ENCODE data around the gene CLDN5. TPM values are rescaled to one million over a fixed set of nuclear protein-coding genes. Genes with fewer than 3 reads are reported as not detected.
"Not testable (repeated sequence)": the region's sequence is repeated elsewhere in the genome, so short reads cannot be mapped to it uniquely, and the experiment has no call there.

Gene CLDN5
- polyA plus RNA-seq, 1 donor from 2014 or later: 0.66 TPM

GRCh38 chr22:19548964-19549363 is 24.8 kb upstream of the CLDN5 start:
- Histone ChIP-seq H3K27ac (ENCODE audit: low read length) (no peak overlapping the region), H3K9me2 (ENCODE audit: insufficient read depth, low read length) (no peaks in the 10 kb centered on the region), H3K4me3 (ENCODE audit: low read length) (no peak overlapping the region), H3K9me3 (ENCODE audit: low read length) (no peaks in the 10 kb centered on the region), H3K4me2 (ENCODE audit: low read length) (no peak overlapping the region), H3K27me3 (ENCODE audit: insufficient read depth, low read depth, low read length) (no peaks in the 10 kb centered on the region), H4K20me1 (ENCODE audit: insufficient read depth) (no peaks in the 10 kb centered on the region), H3K9ac (ENCODE audit: low read length) (no peak overlapping the region), H3K36me3 (ENCODE audit: insufficient read depth, low read length) (no peaks in the 10 kb centered on the region), H3K79me2 (replicated peaks; ENCODE audit: insufficient read depth, low read length) (no peaks in the 10 kb centered on the region), H3F3A (ENCODE audit: insufficient read depth, low read length, poor library complexity, severe bottlenecking) (no peaks in the 10 kb centered on the region), H2AFZ (ENCODE audit: low read depth, low read length) (no peak overlapping the region)
- TF ChIP-seq CTCF (IDR thresholded peaks at IDR 0.05; ENCODE audit: poor library complexity, severe bottlenecking) (no peak), MXI1 (conservative IDR thresholded peaks at IDR 0.05; ENCODE audit: poor library complexity, severe bottlenecking) (no peak)

GRCh38 chr22:19548427-19548826 is 24.2 kb upstream of the CLDN5 start:
- H3K9ac ChIP-seq (ENCODE audit: low read length); H3F3A ChIP-seq (ENCODE audit: insufficient read depth, low read length, poor library complexity, severe bottlenecking); H3K9me3 ChIP-seq (ENCODE audit: low read length); H3K36me3 ChIP-seq (ENCODE audit: insufficient read depth, low read length); H3K4me2 ChIP-seq (ENCODE audit: low read length); H3K27me3 ChIP-seq (ENCODE audit: insufficient read depth, low read depth, low read length); H3K9me2 ChIP-seq (ENCODE audit: insufficient read depth, low read length); H4K20me1 ChIP-seq (ENCODE audit: insufficient read depth); H3K27ac ChIP-seq (ENCODE audit: low read length); H3K4me3 ChIP-seq (ENCODE audit: low read length); H3K79me2 ChIP-seq (replicated peaks; ENCODE audit: insufficient read depth, low read length); H2AFZ ChIP-seq (ENCODE audit: low read depth, low read length): not testable (repeated sequence)

- no peaks in the 10 kb centered on the region for H3K36me3 ChIP-seq (ENCODE audit: insufficient read depth, low read length)
- H2AFZ ChIP-seq (ENCODE audit: low read depth, low read length): no peak overlapping the region
- no peaks in the 10 kb centered on the region for H3K27me3 ChIP-seq (ENCODE audit: insufficient read depth, low read depth, low read length)
- H3K79me2 ChIP-seq (replicated peaks; ENCODE audit: insufficient read depth, low read length): no peaks in the 10 kb centered on the region
- TF ChIP-seq POLR2AphosphoS5 (IDR thresholded peaks at IDR 0.05): no peak
- no peak for TF ChIP-seq EP300 (conservative IDR thresholded peaks at IDR 0.05; ENCODE audit: poor library complexity, severe bottlenecking)
- no peak for TF ChIP-seq REST (IDR thresholded peaks at IDR 0.05; ENCODE audit: borderline replicate concordance)
- TF ChIP-seq CTCF (IDR thresholded peaks at IDR 0.05; ENCODE audit: poor library complexity, severe bottlenecking): no peak
- TF ChIP-seq MXI1 (conservative IDR thresholded peaks at IDR 0.05; ENCODE audit: poor library complexity, severe bottlenecking): no peak
- TF ChIP-seq RAD21 (conservative IDR thresholded peaks at IDR 0.05): no peak
- TF ChIP-seq SMC3 (conservative IDR thresholded peaks at IDR 0.05; ENCODE audit: poor library complexity): no peak
- no peaks in the 10 kb centered on the region for H3K9me3 ChIP-seq (ENCODE audit: low read length)
- H3K4me2 ChIP-seq (ENCODE audit: low read length): no peak overlapping the region
- H3K27ac ChIP-seq (ENCODE audit: low read length): no peak overlapping the region
- no peaks in the 10 kb centered on the region for H4K20me1 ChIP-seq (ENCODE audit: insufficient read depth)
- no peak overlapping the region for H3K4me3 ChIP-seq (ENCODE audit: low read length)
- H3K9ac ChIP-seq (ENCODE audit: low read length): no peak overlapping the region
- H3K9me2 ChIP-seq (ENCODE audit: insufficient read depth, low read length): no peaks in the 10 kb centered on the region
- H3F3A ChIP-seq (ENCODE audit: insufficient read depth, low read length, poor library complexity, severe bottlenecking): no peaks in the 10 kb centered on the region
These were observed 23.4 kb upstream of the CLDN5 start for GRCh38 chr22:19547620-19548019.
